ENCODE results near the gene SLX9. TPM values are rescaled to one million over a fixed set of nuclear protein-coding genes. Genes with fewer than 3 reads are reported as not detected.

Gene SLX9
- total RNA-seq, 1 experiment from 2014 or later, result 74.3 TPM

- DNase-seq, result no peak
- Histone ChIP-seq H3K4me1 (ENCODE audit: insufficient read depth, low read length) (no peaks in the 10 kb centered on the region; the same call in 1 of the 2 replicates), H3T11ph (ENCODE audit: low read length) (no peak overlapping the region), H3K79me1 (ENCODE audit: insufficient read depth, low read depth, low read length, poor library complexity, severe bottlenecking) (no peaks in the 10 kb centered on the region), H2BK5ac (ENCODE audit: insufficient read length, low read length) (no peak overlapping the region), H3K4me2 (ENCODE audit: insufficient read depth, insufficient read length, low read length) (no peak overlapping the region), H3K23ac (ENCODE audit: insufficient read length, low read depth, low read length) (no peak overlapping the region), H3K4ac (ENCODE audit: low read depth, low read length) (no peak overlapping the region), H2BK15ac (ENCODE audit: low read depth, low read length) (no peak overlapping the region), H4K5ac (ENCODE audit: insufficient read length, low read depth, low read length) (no peak overlapping the region), H2BK120ac (ENCODE audit: low read depth, low read length, poor library complexity, severe bottlenecking) (no peak overlapping the region), H3K18ac (ENCODE audit: insufficient read length, low read depth, low read length) (no peak overlapping the region), H3K23me2 (ENCODE audit: insufficient read length, low read depth, low read length, poor library complexity, severe bottlenecking) (no peaks in the 10 kb centered on the region), H3K79me2 (ENCODE audit: insufficient read depth, low read length) (no peaks in the 10 kb centered on the region), H2BK12ac (ENCODE audit: insufficient read length, low read depth, low read length) (no peak overlapping the region), H3K9me3 (ENCODE audit: control insufficient read depth, low read depth, low read length) (no peaks in the 10 kb centered on the region), H4K91ac (ENCODE audit: insufficient read length, low read depth, low read length) (no peak overlapping the region), H3K14ac (ENCODE audit: insufficient read depth, low read length) (no peak overlapping the region), H4K20me1 (ENCODE audit: control insufficient read depth, insufficient read depth, insufficient read length) (no peaks in the 10 kb centered on the region), H2AK5ac (ENCODE audit: insufficient read length, low read length) (no peak overlapping the region), H4K8ac (replicated peaks; ENCODE audit: insufficient read length, low read depth, low read length) (no peak overlapping the region), H3K9ac (ENCODE audit: extremely low read depth, insufficient read length, low read length) (no peak overlapping the region), H3K27me3 (ENCODE audit: insufficient read depth, low read length) (no peaks in the 10 kb centered on the region; the same call in 1 of the 2 replicates), H2BK20ac (ENCODE audit: low read depth, low read length, poor library complexity, severe bottlenecking) (no peak overlapping the region), H3K27ac (ENCODE audit: insufficient read length, low read depth, low read length) (no peak overlapping the region), H2AFZ (ENCODE audit: low read length) (no peak overlapping the region), H3K56ac (ENCODE audit: insufficient read length, low read depth, low read length) (no peak overlapping the region)
- Mint-ChIP-seq H3K9me3 (peaks cover 2 to 3% of the 10 kb centered on the region in 2 experiments; a peak in 3 of 5 replicates), H3K27ac (no peak overlapping the region), H3K36me3 (ENCODE audit: insufficient read depth in 1 of 3, low read depth in 3 of 3) (peaks cover 0 to 4% (median 0%) of the 10 kb centered on the region in 3 experiments; a peak in 2 of 7 replicates), H3K27me3 (ENCODE audit: low read depth) (peaks cover 34% of the 10 kb centered on the region), H3K4me1 (peaks cover 29 to 35% of the 10 kb centered on the region in 2 experiments), H3K4me3 (no peak overlapping the region)
- no peak for TF ChIP-seq CTCF (conservative IDR thresholded peaks at IDR 0.05)
- no CpG with 5 or more reads among the region's 5 CpGs for WGBS (ENCODE audit: extremely low coverage, insufficient read length, low lambda C conversion rate)
Measured at GRCh38 chr21:45009616-45010015, 69.8 kb downstream of the SLX9 start.
